ENCODE measurements around the gene SLC8A3. TPM values are rescaled to one million over a fixed set of nuclear protein-coding genes. Genes with fewer than 3 reads are reported as not detected.

Gene SLC8A3
- total and polyA plus RNA-seq, 9 of the 15 experiments (the other 6 are each of a cell fraction or from before 2014, with no cell fraction given): not detected

GRCh38 chr14:70018230-70018629 is 170.5 kb downstream of the SLC8A3 start:
- WGBS (ENCODE audit: insufficient coverage, low coverage, missing lambda C conversion rate): 0% methylated on average over 1 of the region's 2 CpGs
- H3K27ac ChIP-seq (ENCODE audit: extremely low read depth, low read depth, low read length): no peak overlapping the region
- CTCF ChIA-PET (ENCODE audit: low intra/inter-chr PET ratio): no interaction called here
- TF ChIP-seq ZBTB33 (CRISPR knock-in tag; IDR thresholded peaks at IDR 0.05): no peak
- TF ChIP-seq TARDBP (IDR thresholded peaks at IDR 0.05): no peak
- TF ChIP-seq THRB (CRISPR knock-in tag; conservative IDR thresholded peaks at IDR 0.05): no peak
- no peak for TF ChIP-seq AFF4 (CRISPR knock-in tag; IDR thresholded peaks at IDR 0.05)
- no peak for TF ChIP-seq ZC3H4 (CRISPR knock-in tag; IDR thresholded peaks at IDR 0.05; ENCODE audit: borderline replicate concordance)
- no peak for TF ChIP-seq ARID3B (CRISPR knock-in tag; IDR thresholded peaks at IDR 0.05; ENCODE audit: borderline replicate concordance)
- no peak for TF ChIP-seq SMARCA4 (IDR thresholded peaks at IDR 0.05)
- no peak for TF ChIP-seq RFX1 (IDR thresholded peaks at IDR 0.05)
- no peak for TF ChIP-seq CTCFL (IDR thresholded peaks at IDR 0.05; ENCODE audit: borderline replicate concordance, insufficient read depth, low read depth, low read length, poor library complexity, severe bottlenecking)
- TF ChIP-seq GTF2F1 (IDR thresholded peaks at IDR 0.05; ENCODE audit: low read depth, low read length): no peak
- no peak for TF ChIP-seq NFYB (IDR thresholded peaks at IDR 0.05; ENCODE audit: extremely low read depth, insufficient read length)
- TF ChIP-seq U2AF2 (optimal IDR thresholded peaks at IDR 0.05; ENCODE audit: low read depth, low read length): no peak

More at GRCh38 chr14:70018230-70018629, 170.5 kb downstream of the SLC8A3 start:
- Histone ChIP-seq H4K20me1 (replicated peaks; ENCODE audit: control insufficient read depth, insufficient read depth, low read length) (no peaks in the 10 kb centered on the region), H3K9ac (ENCODE audit: insufficient read depth in 1 of 2, low read depth in 2 of 2, low read length in 2 of 2) (no peak overlapping the region), H3K4me1 (replicated peaks in 1 of 2; ENCODE audit: control insufficient read depth in 2 of 2, insufficient read depth in 2 of 2, low read length in 2 of 2) (no peaks in the 10 kb centered on the region), H3K4me3 (no peak overlapping the region), H3K27me3 (ENCODE audit: control insufficient read depth in 2 of 2, insufficient read depth in 2 of 2, low read length in 2 of 2) (peaks cover 0 to 11% of the 10 kb centered on the region in 2 experiments; a peak in 2 of 5 replicates), H3K4me2 (ENCODE audit: insufficient read depth, low read length) (no peak overlapping the region), H3K9me1 (ENCODE audit: control insufficient read depth, insufficient read depth, low read length) (no peaks in the 10 kb centered on the region), H3K36me3 (ENCODE audit: control insufficient read depth, insufficient read depth, low read length) (no peaks in the 10 kb centered on the region), H2AFZ (ENCODE audit: low read depth, low read length) (no peak overlapping the region), H3K9me3 (replicated peaks; ENCODE audit: control insufficient read depth, insufficient read depth, low read depth, low read length) (no peaks in the 10 kb centered on the region), H3K79me2 (ENCODE audit: control insufficient read depth, insufficient read depth, low read length) (no peaks in the 10 kb centered on the region)
- intact Hi-C loops (cut with micrococcal nuclease): no loop called here
- DNase-seq (ENCODE audit: extremely low read depth in 1 of 4, low spot score in 3 of 4): no peak
- in situ Hi-C loops (cut with MboI): no loop called here
- ATAC-seq: no peak
- FAIRE-seq: no peak
- POLR2A ChIA-PET: no interaction called here
- BruUV-seq (replicated peaks): no TSS peak
